Right renal cortex interstitium (tissue), 3 donors: ENCODE results near the gene GRK5. TPM values are rescaled to one million over a fixed set of nuclear protein-coding genes. Genes with fewer than 3 reads are reported as not detected.

ENCODE experiments used
- DNase-seq, 3 donors: peaks; one replicate each; pipeline ENCODE4 v3.0.0-alpha.2; 2013; ENCODE audit warnings: low read depth in 3 of 3, low spot score in 2 of 3
- polyA plus RNA-seq, 3 donors: library from polyadenylated mRNA; unstranded; fragments of 120-200 nt; gene quantifications; one replicate each; pipeline ENCODE4 v1.2.1, GENCODE V29; 2013; ENCODE audit not compliant: insufficient read length in 3 of 3

Gene GRK5
- polyA plus RNA-seq, 3 donors = 15.5 to 18.3 (median 15.8) TPM

GRCh38 chr10:119336599-119336998 lies 129.2 kb downstream of the GRK5 start:
- DNase-seq = no peak

- DNase-seq = no peak
These were observed 129.9 kb downstream of the GRK5 start for GRCh38 chr10:119337223-119337622.

GRCh38 chr10:119337796-119338432 lies 130.5 kb downstream of the GRK5 start:
- DNase-seq = no peak

- DNase-seq = no peak
These were observed 131.7 kb downstream of the GRK5 start for GRCh38 chr10:119339109-119339508.

GRCh38 chr10:119340893-119341458 lies 133.6 kb downstream of the GRK5 start:
- DNase-seq = no peak

GRCh38 chr10:119341459-119342301 lies 134.3 kb downstream of the GRK5 start:
- peak in 1 of 3 donors; percentile 53 for DNase-seq

GRCh38 chr10:119342335-119342734 lies 135.0 kb downstream of the GRK5 start:
- no peak for DNase-seq

- no peak for DNase-seq
These were observed 135.7 kb downstream of the GRK5 start for GRCh38 chr10:119343011-119343601.

- no peak for DNase-seq
These were observed 137.0 kb downstream of the GRK5 start for GRCh38 chr10:119344381-119344780.

- DNase-seq = no peak
These were observed 138.9 kb downstream of the GRK5 start for GRCh38 chr10:119346095-119346832.

- no peak for DNase-seq
These were observed 140.0 kb downstream of the GRK5 start for GRCh38 chr10:119347181-119347974.

- DNase-seq = no peak
These were observed 140.7 kb downstream of the GRK5 start for GRCh38 chr10:119348106-119348505.

- no peak for DNase-seq
These were observed 141.3 kb downstream of the GRK5 start for GRCh38 chr10:119348516-119349240.

- no peak for DNase-seq
These were observed 142.0 kb downstream of the GRK5 start for GRCh38 chr10:119349341-119349740.

- DNase-seq = no peak
These were observed 142.6 kb downstream of the GRK5 start for GRCh38 chr10:119349937-119350501.

- no peak for DNase-seq
These were observed 143.2 kb downstream of the GRK5 start for GRCh38 chr10:119350502-119351097.

- no peak for DNase-seq
These were observed 143.8 kb downstream of the GRK5 start for GRCh38 chr10:119351189-119351588.

GRCh38 chr10:119352042-119352441 lies 144.7 kb downstream of the GRK5 start:
- no peak for DNase-seq
